ENCODE measurements around the gene EVA1A.

EVA1A gene

GRCh38 chr2:75476761-75477160 lies 84.0 kb downstream of the EVA1A start:
- DNase-seq (ENCODE audit: extremely low spot score): no peak
- ChIA-PET POLR2A (no interaction called here), CTCF (interaction anchor here (1.6 to 6.4 kb wide), 2 partner anchors 10 to 14 kb away, joined by 6 to 39 read pairs; no protein-coding TSS in a partner anchor)
- no peak for TF ChIP-seq CTCF (IDR thresholded peaks at IDR 0.05; ENCODE audit: control extremely low read depth, extremely low read depth, low read depth, missing control alignments)

DNA sequence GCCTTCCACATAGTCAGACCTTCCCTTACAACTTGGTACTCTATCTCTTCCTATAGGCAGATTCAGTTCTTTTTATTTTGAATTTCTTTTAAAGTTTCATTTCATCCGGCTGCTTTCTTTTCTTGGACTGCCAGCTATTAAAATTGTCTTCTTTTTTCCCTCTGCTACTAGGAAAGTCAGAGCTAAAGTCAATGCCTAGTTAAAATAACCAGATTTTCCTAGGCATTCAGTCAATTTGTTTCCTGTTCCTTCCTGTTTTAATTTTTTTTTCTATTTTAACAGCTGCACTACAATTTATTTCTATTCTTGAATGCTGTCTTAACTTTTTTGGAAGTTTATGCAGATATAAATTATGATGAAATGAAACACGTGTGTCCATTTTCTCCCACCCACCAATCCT lies 84.8 kb downstream of the EVA1A start:
- POLR2A ChIA-PET: no interaction called here
- TF ChIP-seq CTCF (IDR thresholded peaks at IDR 0.05; ENCODE audit: control extremely low read depth, extremely low read depth, low read depth, missing control alignments): no peak
- CTCF ChIA-PET: interaction anchor here (1.0 to 6.4 kb wide), 4 partner anchors 9 to 133 kb away, joined by 3 to 39 read pairs (median 6); no protein-coding TSS in a partner anchor
- no peak for DNase-seq (ENCODE audit: extremely low spot score)

- ChIA-PET CTCF (interaction anchor here (1.0 to 1.2 kb wide), 4 partner anchors 8 to 134 kb away, joined by 3 to 5 read pairs (median 4); no protein-coding TSS in a partner anchor), POLR2A (no interaction called here)
- no peak for TF ChIP-seq CTCF (IDR thresholded peaks at IDR 0.05; ENCODE audit: control extremely low read depth, extremely low read depth, low read depth, missing control alignments)
- DNase-seq (ENCODE audit: extremely low spot score): no peak
Measured at GRCh38 chr2:75475049-75475448, 85.7 kb downstream of the EVA1A start.

DNA sequence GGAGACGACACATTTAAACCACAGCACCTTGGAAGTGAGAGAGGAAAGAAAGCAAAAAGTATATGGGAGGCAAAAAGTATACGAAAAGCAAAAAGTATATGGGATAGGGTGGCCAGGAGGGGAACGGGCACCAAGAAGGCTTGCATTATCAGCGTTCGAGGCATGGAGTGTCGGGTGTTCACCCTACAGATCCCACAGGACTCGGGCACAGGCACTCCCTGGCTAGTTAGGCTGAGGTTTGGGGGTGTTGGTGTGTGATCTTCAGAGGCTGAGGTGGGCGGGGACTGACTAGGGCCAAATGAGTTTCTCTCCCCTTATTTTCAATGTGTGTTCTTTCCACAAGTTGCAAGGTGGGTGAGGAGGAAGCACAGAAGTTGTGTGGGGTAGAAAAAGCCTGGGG lies 86.6 kb downstream of the EVA1A start:
- no peak for TF ChIP-seq CTCF (IDR thresholded peaks at IDR 0.05; ENCODE audit: control extremely low read depth, extremely low read depth, low read depth, missing control alignments)
- DNase-seq (ENCODE audit: extremely low spot score): no peak
- ChIA-PET POLR2A (no interaction called here), CTCF (interaction anchor here (1.1 to 1.2 kb wide), 2 partner anchors 7 to 10 kb away, joined by 3 to 4 read pairs; no protein-coding TSS in a partner anchor)

DNA sequence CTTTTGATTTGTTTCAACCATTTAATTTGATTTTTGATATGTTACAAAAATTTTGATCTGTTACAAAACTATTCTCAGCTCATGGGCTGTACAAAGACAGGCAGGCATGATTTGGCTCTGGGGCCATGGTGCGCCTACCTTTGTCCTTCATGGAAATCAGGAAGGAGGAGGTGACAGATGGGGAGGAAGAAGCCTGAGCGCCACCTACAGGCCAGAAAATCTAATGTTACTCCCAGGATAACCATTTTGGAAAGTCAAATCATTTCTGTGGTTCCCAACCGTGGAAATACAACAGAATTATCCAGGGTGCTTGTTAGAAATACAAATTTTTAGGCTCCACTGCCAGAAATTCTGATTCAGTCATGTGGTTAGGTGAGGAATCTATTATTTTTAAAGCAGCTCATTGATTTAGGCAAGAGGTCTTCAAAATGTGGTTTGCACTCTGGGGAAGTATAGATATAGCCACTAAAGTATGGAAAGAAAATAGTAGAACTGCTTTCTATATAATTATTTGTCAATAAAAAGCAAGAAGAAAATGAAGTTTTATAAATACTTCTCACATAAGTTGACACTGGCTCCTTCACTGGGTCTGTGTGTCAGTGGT lies 93.9 kb downstream of the EVA1A start:
- CTCF ChIA-PET: interaction anchor here (0.7 to 9.4 kb wide), 40 partner anchors 8 to 548 kb away, joined by 3 to 56 read pairs (median 5); partner anchors contain the start of gene TACR1
- peak; percentile 55 for TF ChIP-seq CTCF (IDR thresholded peaks at IDR 0.05; ENCODE audit: control extremely low read depth, extremely low read depth, low read depth, missing control alignments)
- DNase-seq (ENCODE audit: extremely low spot score): peak; percentile 32
- POLR2A ChIA-PET: no interaction called here

DNA sequence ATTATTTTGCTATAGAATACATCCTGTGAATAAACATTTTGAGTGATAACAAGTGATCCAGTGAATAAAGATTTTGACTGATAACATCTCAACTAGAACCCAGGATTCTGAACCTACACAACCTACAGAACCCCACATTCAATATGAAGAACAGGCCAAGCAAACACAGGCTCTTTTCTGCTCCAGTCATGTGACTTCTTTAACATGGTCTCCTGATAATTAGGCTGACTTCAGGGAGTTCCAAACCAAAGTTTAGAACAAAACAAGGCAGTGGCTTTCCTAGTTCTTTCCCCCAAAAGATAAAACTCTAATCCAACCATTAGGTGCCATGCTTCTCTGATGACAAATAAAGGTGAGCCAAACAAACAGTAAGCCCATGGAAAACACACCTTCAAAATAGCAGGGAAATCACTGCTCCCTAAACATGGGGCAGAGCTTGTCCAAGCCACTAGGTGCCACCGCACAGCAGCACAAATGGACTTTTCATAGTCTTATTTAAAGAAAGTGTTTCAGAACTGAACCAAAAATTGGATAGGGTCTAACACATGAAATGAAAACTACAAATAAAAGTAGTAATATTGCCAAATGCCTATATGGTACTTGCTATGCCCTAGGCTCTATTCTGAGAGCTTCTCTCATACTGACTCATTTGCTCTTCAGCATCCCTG lies 95.3 kb downstream of the EVA1A start:
- CTCF ChIA-PET: interaction anchor here (0.7 to 9.4 kb wide), 32 partner anchors 8 to 410 kb away, joined by 3 to 56 read pairs (median 4); partner anchors contain the start of gene TACR1
- POLR2A ChIA-PET: no interaction called here
- TF ChIP-seq CTCF (IDR thresholded peaks at IDR 0.05; ENCODE audit: control extremely low read depth, extremely low read depth, low read depth, missing control alignments): peak; percentile 32
- DNase-seq (ENCODE audit: extremely low spot score): no peak

All from GM10248 (cell line).